CD14-positive monocyte (primary cell): ENCODE measurements around the gene UBE2E2. TPM values are rescaled to one million over a fixed set of nuclear protein-coding genes. Genes with fewer than 3 reads are reported as not detected.

Source experiments
- DNase-seq, 3 donors: peaks; one replicate each; pipeline ENCODE4 v3.0.0-alpha.2; 2011 to 2022
- H2AFZ ChIP-seq: 2 replicates; pipeline ENCODE4 v1.6.0; 2012; ENCODE audit warnings: mild to moderate bottlenecking, low read depth, low read length, inconsistent platforms; ENCODE audit not compliant: insufficient read depth, poor library complexity, severe bottlenecking
- H3K27ac ChIP-seq, 2 donors: 1 replicate in 1 of 2; 2 replicates in 1 of 2; pipeline ENCODE4 v1.5.1; 2012 to 2013; ENCODE audit warnings: low read length in 2 of 2, control low read depth in 1 of 2, inconsistent platforms in 1 of 2, low read depth in 1 of 2, mild to moderate bottlenecking in 1 of 2
- H3K27me3 ChIP-seq, 2 donors: one replicate each; pipeline versions ENCODE4 v1.6.0 to v1.6.1; 2011 to 2013; ENCODE audit warnings: low read length in 2 of 2; ENCODE audit not compliant: control insufficient read depth in 2 of 2, insufficient read depth in 2 of 2
- H3K36me3 ChIP-seq, 2 donors: replicated peaks in 1 of 2; 1 replicate in 1 of 2; 2 replicates in 1 of 2; pipeline versions ENCODE4 v1.5.1 to v1.6.1; 2012 to 2013; ENCODE audit warnings: low read length in 2 of 2, control low read depth in 1 of 2, inconsistent platforms in 1 of 2, mild to moderate bottlenecking in 1 of 2; ENCODE audit not compliant: insufficient read depth in 2 of 2, control insufficient read depth in 1 of 2
- H3K4me1 ChIP-seq, 2 donors: 1 replicate in 1 of 2; 2 replicates in 1 of 2; pipeline versions ENCODE4 v1.5.1 to v1.6.1; 2012 to 2013; ENCODE audit warnings: low read length in 2 of 2, control low read depth in 1 of 2, inconsistent platforms in 1 of 2, mild to moderate bottlenecking in 1 of 2, moderate library complexity in 1 of 2; ENCODE audit not compliant: insufficient read depth in 2 of 2, control insufficient read depth in 1 of 2
- H3K4me2 ChIP-seq: replicated peaks from 2 replicates; pipeline ENCODE3; 2012; ENCODE audit warnings: low read length, moderate library complexity, mild to moderate bottlenecking; ENCODE audit not compliant: poor library complexity, severe bottlenecking; ENCODE audit errors: extremely low read depth
- H3K4me3 ChIP-seq, 3 experiments: fragments of 200-600 bp in 1 of 3; sonication (generic) in 1 of 3; replicated peaks in 1 of 3; 1 replicate in 2 of 3; 2 replicates in 1 of 3; pipeline ENCODE4 v1.5.1; 2011 to 2013; ENCODE audit warnings: low read length in 3 of 3, mild to moderate bottlenecking in 3 of 3, control low read depth in 2 of 3, low read depth in 2 of 3, inconsistent platforms in 1 of 3, moderate library complexity in 1 of 3
- H3K79me2 ChIP-seq: 2 replicates; pipeline ENCODE4 v1.6.0; 2012; ENCODE audit warnings: mild to moderate bottlenecking, control low read depth, inconsistent platforms, low read length, moderate library complexity; ENCODE audit not compliant: insufficient read depth
- H3K9ac ChIP-seq: 2 replicates; pipeline ENCODE4 v1.6.0; 2017; ENCODE audit warnings: low read length, mild to moderate bottlenecking; ENCODE audit not compliant: insufficient read depth, poor library complexity, severe bottlenecking
- H3K9me3 ChIP-seq, 2 donors: replicated peaks in 1 of 2; 1 replicate in 1 of 2; 2 replicates in 1 of 2; pipeline versions ENCODE4 v1.5.1 to v1.6.1; 2012 to 2013; ENCODE audit warnings: low read length in 2 of 2, control low read depth in 1 of 2; ENCODE audit not compliant: control insufficient read depth in 1 of 2, insufficient read depth in 1 of 2
- H4K20me1 ChIP-seq: 2 replicates; pipeline ENCODE4 v1.6.0; 2012; ENCODE audit warnings: mild to moderate bottlenecking, low read length, control low read depth, moderate library complexity; ENCODE audit not compliant: insufficient read depth
- H3K27ac Mint-ChIP-seq, 7 donors: one replicate each; pipeline ENCODE4 v1.8.0; 2020; ENCODE audit warnings: mild to moderate bottlenecking in 7 of 7, mixed read lengths in 7 of 7, moderate library complexity in 6 of 7, inconsistent platforms in 2 of 7
- H3K27me3 Mint-ChIP-seq, 3 donors: one replicate each; pipeline ENCODE4 v1.8.0; 2021 to 2022; ENCODE audit warnings: low read depth in 3 of 3, mild to moderate bottlenecking in 3 of 3, mixed read lengths in 3 of 3, moderate library complexity in 3 of 3, inconsistent platforms in 1 of 3
- H3K36me3 Mint-ChIP-seq, 2 donors: one replicate each; pipeline ENCODE4 v1.8.0; 2020; ENCODE audit warnings: mixed read lengths in 2 of 2, inconsistent platforms in 1 of 2, mild to moderate bottlenecking in 1 of 2
- H3K4me1 Mint-ChIP-seq: one replicate; pipeline ENCODE4 v1.8.0; 2020; ENCODE audit warnings: mild to moderate bottlenecking, mixed read lengths
- H3K4me3 Mint-ChIP-seq, 2 donors: one replicate each; pipeline ENCODE4 v1.8.0; 2020; ENCODE audit warnings: mild to moderate bottlenecking in 2 of 2, mixed read lengths in 2 of 2, moderate library complexity in 1 of 2
- H3K9me3 Mint-ChIP-seq, 7 donors: one replicate each; pipeline ENCODE4 v1.8.0; 2020 to 2022; ENCODE audit warnings: mixed read lengths in 7 of 7, mild to moderate bottlenecking in 6 of 7, moderate library complexity in 6 of 7, inconsistent platforms in 2 of 7
- WGBS: methylation state at CpG from one replicate; pipeline ENCODE4 v1.1.5; 2013; ENCODE audit warnings: missing lambda C conversion rate; ENCODE audit not compliant: insufficient coverage; 5-methylcytosine and 5-hydroxymethylcytosine counted together
- intact Hi-C, 2 donors: fragments of 100-400 bp; cut with micrococcal nuclease; formaldehyde crosslinking; loops; one replicate each; pipeline versions ENCODE4 v1.15.0 to v1.15.1; 2023
- polyA plus RNA-seq, 3 donors: library from polyadenylated mRNA; depleted of rRNA in 1 of 3; unstranded in 2 of 3; stranded (reverse) in 1 of 3; fragments of 300-500 nt in 2 of 3; fragments of >200 nt in 1 of 3; fragmentation: Illumina TruSeq in 2 of 3; gene quantifications; 1 replicate in 2 of 3; 2 replicates in 1 of 3; pipeline ENCODE4 v1.2.3, GENCODE V29; 2012 to 2021
- TF ChIP-seq, protein P1 (sequence below): fragments of 200-600 bp; IDR thresholded peaks from one replicate; pipeline ENCODE4 v1.8.0; 2022; ENCODE audit warnings: antibody characterized with exemption, mild to moderate bottlenecking

Gene UBE2E2
- polyA plus RNA-seq, 3 donors: 25.8 to 78.0 (median 66.3) TPM

GRCh38 chr3:23157331-23157730 lies 45.8 kb upstream of the UBE2E2 start:
- intact Hi-C loops: no loop called here
- no peak overlapping the region for H3K4me3 ChIP-seq
- H3K9me3 Mint-ChIP-seq: peaks cover 0 to 5% (median 3%) of the 10 kb centered on the region in 7 donors
- H2AFZ ChIP-seq: no peak overlapping the region
- H4K20me1 ChIP-seq: no peaks in the 10 kb centered on the region
- peaks cover 2% of the 10 kb centered on the region for H3K4me1 Mint-ChIP-seq
- no peaks in the 10 kb centered on the region for H3K36me3 Mint-ChIP-seq
- H3K4me2 ChIP-seq: no peak overlapping the region
- DNase-seq: no peak
- no peaks in the 10 kb centered on the region for H3K27me3 Mint-ChIP-seq
- no peak overlapping the region for H3K27ac Mint-ChIP-seq
- no peak overlapping the region for H3K27ac ChIP-seq
- no peak overlapping the region for H3K9ac ChIP-seq
- H3K79me2 ChIP-seq: no peaks in the 10 kb centered on the region
- H3K4me1 ChIP-seq: no peaks in the 10 kb centered on the region
- H3K27me3 ChIP-seq: no peaks in the 10 kb centered on the region
- H3K9me3 ChIP-seq: no peaks in the 10 kb centered on the region
- TF ChIP-seq, protein P1, sequence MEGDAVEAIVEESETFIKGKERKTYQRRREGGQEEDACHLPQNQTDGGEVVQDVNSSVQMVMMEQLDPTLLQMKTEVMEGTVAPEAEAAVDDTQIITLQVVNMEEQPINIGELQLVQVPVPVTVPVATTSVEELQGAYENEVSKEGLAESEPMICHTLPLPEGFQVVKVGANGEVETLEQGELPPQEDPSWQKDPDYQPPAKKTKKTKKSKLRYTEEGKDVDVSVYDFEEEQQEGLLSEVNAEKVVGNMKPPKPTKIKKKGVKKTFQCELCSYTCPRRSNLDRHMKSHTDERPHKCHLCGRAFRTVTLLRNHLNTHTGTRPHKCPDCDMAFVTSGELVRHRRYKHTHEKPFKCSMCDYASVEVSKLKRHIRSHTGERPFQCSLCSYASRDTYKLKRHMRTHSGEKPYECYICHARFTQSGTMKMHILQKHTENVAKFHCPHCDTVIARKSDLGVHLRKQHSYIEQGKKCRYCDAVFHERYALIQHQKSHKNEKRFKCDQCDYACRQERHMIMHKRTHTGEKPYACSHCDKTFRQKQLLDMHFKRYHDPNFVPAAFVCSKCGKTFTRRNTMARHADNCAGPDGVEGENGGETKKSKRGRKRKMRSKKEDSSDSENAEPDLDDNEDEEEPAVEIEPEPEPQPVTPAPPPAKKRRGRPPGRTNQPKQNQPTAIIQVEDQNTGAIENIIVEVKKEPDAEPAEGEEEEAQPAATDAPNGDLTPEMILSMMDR: no peak
- no CpG with 5 or more reads among the region's 3 CpGs for WGBS
- H3K36me3 ChIP-seq: no peaks in the 10 kb centered on the region
- H3K4me3 Mint-ChIP-seq: no peak overlapping the region

- WGBS: no CpG with 5 or more reads among the region's 2 CpGs
- H2AFZ ChIP-seq: no peak overlapping the region
- Mint-ChIP-seq H3K27ac (peak overlapping the region in 1 of 7 donors; percentile 33), H3K27me3 (no peaks in the 10 kb centered on the region), H3K36me3 (no peaks in the 10 kb centered on the region), H3K9me3 (peaks cover 0 to 3% (median 1%) of the 10 kb centered on the region in 7 donors), H3K4me3 (no peak overlapping the region), H3K4me1 (peaks cover 2% of the 10 kb centered on the region)
- H3K4me1 ChIP-seq: no peaks in the 10 kb centered on the region
- H3K27ac ChIP-seq: no peak overlapping the region
- no peaks in the 10 kb centered on the region for H3K36me3 ChIP-seq
- TF ChIP-seq, protein P1: no peak
- intact Hi-C loops: no loop called here
- no peak overlapping the region for H3K9ac ChIP-seq
- no peaks in the 10 kb centered on the region for H3K9me3 ChIP-seq
- DNase-seq: peak in 1 of 3 donors; percentile 76
- no peaks in the 10 kb centered on the region for H4K20me1 ChIP-seq
- no peak overlapping the region for H3K4me3 ChIP-seq
- H3K4me2 ChIP-seq: no peak overlapping the region
- no peaks in the 10 kb centered on the region for H3K27me3 ChIP-seq
- no peaks in the 10 kb centered on the region for H3K79me2 ChIP-seq
These were observed 43.2 kb upstream of the UBE2E2 start for GRCh38 chr3:23159929-23160328.
